ENCODE data around the gene MAML3.

The MAML3 gene

DNA sequence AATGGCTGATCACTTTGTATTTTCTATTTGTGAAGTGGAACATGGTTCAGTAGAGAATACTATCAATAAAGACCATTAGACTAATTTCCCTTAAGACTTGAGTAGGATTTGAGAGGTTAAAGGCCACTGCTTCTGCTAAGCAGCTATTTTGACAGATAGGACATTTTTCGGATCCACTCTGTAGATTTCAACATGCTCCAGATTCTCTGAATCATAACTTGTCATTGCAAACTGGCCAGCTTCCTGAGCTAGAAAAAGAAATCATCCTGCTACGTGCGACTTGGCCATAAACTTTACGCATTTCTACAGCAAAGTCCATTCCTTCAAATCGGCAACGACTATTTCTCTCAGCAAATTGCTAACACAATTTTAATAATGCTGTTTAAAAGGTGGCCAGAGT lies 433.2 kb downstream of the MAML3 start:
- no peak overlapping the region for H3K4me2 ChIP-seq (ENCODE audit: low read length)
- TF ChIP-seq CTCF (IDR thresholded peaks at IDR 0.05; ENCODE audit: low read depth, low read length) (no peak), EZH2phosphoT487 (IDR thresholded peaks at IDR 0.05; ENCODE audit: low read depth) (no peak)
- no peak overlapping the region for H3K9ac ChIP-seq (ENCODE audit: low read length)
- H3K27ac ChIP-seq (ENCODE audit: low read length), result no peak overlapping the region
- no peak overlapping the region for H3K4me3 ChIP-seq (ENCODE audit: low read length)
- H3K79me2 ChIP-seq (ENCODE audit: low read length), result no peaks in the 10 kb centered on the region
- H3K9me3 ChIP-seq (ENCODE audit: insufficient read depth, low read length), result no peaks in the 10 kb centered on the region
- no peaks in the 10 kb centered on the region for H4K20me1 ChIP-seq (ENCODE audit: insufficient read depth, low read length)
- H3K36me3 ChIP-seq (replicated peaks; ENCODE audit: low read depth, low read length), result no peaks in the 10 kb centered on the region
- H3K27me3 ChIP-seq (ENCODE audit: low read depth, low read length), result peaks cover 37% of the 10 kb centered on the region
- H2AFZ ChIP-seq (ENCODE audit: low read depth, low read length), result no peak overlapping the region
- no peaks in the 10 kb centered on the region for H3K4me1 ChIP-seq (ENCODE audit: low read length)

DNA sequence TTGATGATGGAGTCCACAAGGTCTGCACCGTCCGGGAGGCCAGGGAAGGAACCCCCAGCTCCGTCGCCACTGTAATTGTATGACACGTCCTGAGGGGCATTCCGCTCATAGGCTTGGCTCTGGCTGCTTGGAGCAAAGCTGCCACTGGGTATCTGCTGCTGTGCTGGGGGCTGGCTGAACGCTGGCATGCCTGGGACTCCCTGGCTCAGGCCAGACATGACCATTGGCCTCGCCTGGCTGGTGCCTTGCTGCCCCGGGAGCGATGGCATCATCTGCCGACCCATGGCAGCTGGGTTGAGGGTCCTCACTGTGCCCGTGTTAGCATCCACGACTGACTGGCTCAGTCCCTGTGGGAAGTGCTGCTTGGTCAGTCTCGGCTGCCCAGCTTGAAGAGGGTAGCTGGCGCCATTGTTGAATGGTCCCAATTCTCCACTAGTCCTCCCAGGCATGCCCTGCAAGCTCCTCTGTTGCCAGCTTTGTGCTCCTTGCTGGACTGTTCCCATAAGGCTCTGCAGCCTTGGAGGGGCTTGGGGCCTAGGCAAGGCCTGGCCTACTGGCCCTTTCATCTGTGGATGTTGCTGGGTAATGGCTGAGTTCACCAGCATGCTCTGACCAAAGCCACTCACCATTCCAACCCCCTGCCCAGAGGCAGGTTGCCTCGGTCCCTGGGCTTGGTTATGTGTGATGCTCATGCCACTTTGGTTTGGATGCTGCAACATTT lies 434.4 kb downstream of the MAML3 start:
- TF ChIP-seq EZH2phosphoT487 (IDR thresholded peaks at IDR 0.05; ENCODE audit: low read depth) (no peak), CTCF (IDR thresholded peaks at IDR 0.05; ENCODE audit: low read depth, low read length) (no peak)
- no peak overlapping the region for H3K9ac ChIP-seq (ENCODE audit: low read length)
- no peaks in the 10 kb centered on the region for H3K4me1 ChIP-seq (ENCODE audit: low read length)
- H3K27ac ChIP-seq (ENCODE audit: low read length), result no peak overlapping the region
- H3K4me2 ChIP-seq (ENCODE audit: low read length), result no peak overlapping the region
- H2AFZ ChIP-seq (ENCODE audit: low read depth, low read length), result no peak overlapping the region
- no peak overlapping the region for H3K4me3 ChIP-seq (ENCODE audit: low read length)
- no peaks in the 10 kb centered on the region for H3K9me3 ChIP-seq (ENCODE audit: insufficient read depth, low read length)
- H3K27me3 ChIP-seq (ENCODE audit: low read depth, low read length), result peaks cover 38% of the 10 kb centered on the region
- H4K20me1 ChIP-seq (ENCODE audit: insufficient read depth, low read length), result no peaks in the 10 kb centered on the region
- no peaks in the 10 kb centered on the region for H3K36me3 ChIP-seq (replicated peaks; ENCODE audit: low read depth, low read length)
- no peaks in the 10 kb centered on the region for H3K79me2 ChIP-seq (ENCODE audit: low read length)

GRCh38 chr4:139718833-139719232 lies 435.2 kb downstream of the MAML3 start:
- Histone ChIP-seq H3K4me2 (ENCODE audit: low read length) (no peak overlapping the region), H3K79me2 (ENCODE audit: low read length) (no peaks in the 10 kb centered on the region), H3K4me1 (ENCODE audit: low read length) (no peaks in the 10 kb centered on the region), H3K9ac (ENCODE audit: low read length) (no peak overlapping the region), H4K20me1 (ENCODE audit: insufficient read depth, low read length) (no peaks in the 10 kb centered on the region), H3K27me3 (ENCODE audit: low read depth, low read length) (peaks cover 41% of the 10 kb centered on the region), H3K4me3 (ENCODE audit: low read length) (no peak overlapping the region), H3K9me3 (ENCODE audit: insufficient read depth, low read length) (no peaks in the 10 kb centered on the region), H3K27ac (ENCODE audit: low read length) (no peak overlapping the region), H3K36me3 (replicated peaks; ENCODE audit: low read depth, low read length) (no peaks in the 10 kb centered on the region), H2AFZ (ENCODE audit: low read depth, low read length) (no peak overlapping the region)
- no peak for TF ChIP-seq CTCF (IDR thresholded peaks at IDR 0.05; ENCODE audit: low read depth, low read length)
- no peak for TF ChIP-seq EZH2phosphoT487 (IDR thresholded peaks at IDR 0.05; ENCODE audit: low read depth)

DNA sequence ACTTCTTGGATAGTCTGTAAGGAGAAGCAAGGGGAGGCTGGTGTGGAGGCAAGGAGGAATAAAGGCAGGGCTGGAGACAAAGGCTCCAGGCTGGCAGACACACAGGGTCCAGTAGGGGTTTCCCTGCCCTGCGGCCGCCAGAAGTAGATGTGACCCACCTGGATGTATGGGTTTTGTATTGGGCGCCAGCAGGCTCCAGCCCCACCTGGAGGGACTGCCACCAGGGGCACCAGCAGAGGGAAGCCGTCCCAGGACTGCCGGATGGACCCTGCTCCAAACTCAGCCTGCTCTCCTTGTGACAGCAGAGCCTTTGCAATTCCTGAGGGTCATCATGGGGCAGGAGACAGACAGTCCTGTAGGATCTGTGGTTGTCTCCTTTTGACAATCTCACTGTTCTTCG lies 435.6 kb downstream of the MAML3 start:
- Histone ChIP-seq H3K79me2 (ENCODE audit: low read length) (no peaks in the 10 kb centered on the region), H3K27me3 (ENCODE audit: low read depth, low read length) (peaks cover 40% of the 10 kb centered on the region), H3K4me2 (ENCODE audit: low read length) (no peak overlapping the region), H3K4me3 (ENCODE audit: low read length) (no peak overlapping the region), H3K27ac (ENCODE audit: low read length) (no peak overlapping the region), H3K9me3 (ENCODE audit: insufficient read depth, low read length) (no peaks in the 10 kb centered on the region), H3K4me1 (ENCODE audit: low read length) (no peaks in the 10 kb centered on the region; the same call in 1 of the 2 replicates), H3K36me3 (replicated peaks; ENCODE audit: low read depth, low read length) (no peaks in the 10 kb centered on the region), H3K9ac (ENCODE audit: low read length) (no peak overlapping the region), H2AFZ (ENCODE audit: low read depth, low read length) (no peak overlapping the region), H4K20me1 (ENCODE audit: insufficient read depth, low read length) (no peaks in the 10 kb centered on the region)
- TF ChIP-seq CTCF (IDR thresholded peaks at IDR 0.05; ENCODE audit: low read depth, low read length), result no peak
- no peak for TF ChIP-seq EZH2phosphoT487 (IDR thresholded peaks at IDR 0.05; ENCODE audit: low read depth)
